SKM-1 treated with dmso at 0.1 percent for 144 hours (cell line): ENCODE data around the gene IL36RN.
"Not testable (repeated sequence)": the region's sequence is repeated elsewhere in the genome, so short reads cannot be mapped to it uniquely, and the experiment has no call there.

ENCODE experiments used
- DNase-seq: peaks from one replicate; lab custom pipeline; 2025; ENCODE audit not compliant: unreplicated experiment; lab: John Stamatoyannopoulos, UW

IL36RN gene

DNA sequence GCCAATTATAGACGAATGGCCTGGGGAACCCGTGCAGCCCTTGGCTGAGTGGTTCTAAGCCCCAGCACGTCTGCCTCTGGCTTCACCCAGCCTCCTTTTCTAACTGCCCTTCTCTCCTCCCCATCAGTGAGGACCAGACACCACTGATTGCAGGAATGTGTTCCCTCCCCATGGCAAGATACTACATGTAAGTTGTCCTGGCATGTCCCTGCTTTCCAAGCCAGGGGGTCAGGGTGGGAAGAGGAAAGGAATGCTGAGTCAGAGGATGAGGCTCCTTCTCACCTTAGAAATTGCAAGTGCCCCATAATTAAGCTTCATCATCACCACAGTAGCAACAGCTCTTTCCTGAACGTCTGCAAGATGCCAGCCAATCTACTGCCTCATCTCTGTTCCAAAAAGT lies 13.6 kb downstream of the IL36RN start:
- no peak for DNase-seq

DNA sequence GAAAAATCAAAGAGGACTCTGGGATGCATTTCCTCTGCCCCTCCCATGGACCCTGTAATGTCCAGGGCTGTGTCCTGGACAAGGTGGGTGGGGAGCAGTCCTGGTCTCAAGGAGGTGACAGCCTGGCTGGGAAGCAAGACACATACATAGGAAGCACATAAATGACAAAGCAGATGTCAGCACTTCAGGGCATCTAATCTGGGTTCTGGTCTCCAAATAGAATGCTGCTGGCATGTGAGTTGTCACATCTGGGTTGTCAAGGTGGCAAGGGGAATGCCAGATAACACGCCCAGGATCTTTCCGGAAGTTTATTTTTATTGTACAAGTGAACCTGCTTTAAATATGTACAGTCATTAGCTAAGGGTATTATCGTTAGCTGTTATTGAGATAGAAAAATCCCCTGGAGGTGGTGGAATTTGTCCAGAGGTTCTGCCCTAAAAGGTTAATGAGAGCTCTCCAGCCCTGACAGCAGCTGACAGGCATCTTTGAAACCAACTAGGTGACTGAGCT lies 14.4 kb downstream of the IL36RN start:
- no peak for DNase-seq

DNA sequence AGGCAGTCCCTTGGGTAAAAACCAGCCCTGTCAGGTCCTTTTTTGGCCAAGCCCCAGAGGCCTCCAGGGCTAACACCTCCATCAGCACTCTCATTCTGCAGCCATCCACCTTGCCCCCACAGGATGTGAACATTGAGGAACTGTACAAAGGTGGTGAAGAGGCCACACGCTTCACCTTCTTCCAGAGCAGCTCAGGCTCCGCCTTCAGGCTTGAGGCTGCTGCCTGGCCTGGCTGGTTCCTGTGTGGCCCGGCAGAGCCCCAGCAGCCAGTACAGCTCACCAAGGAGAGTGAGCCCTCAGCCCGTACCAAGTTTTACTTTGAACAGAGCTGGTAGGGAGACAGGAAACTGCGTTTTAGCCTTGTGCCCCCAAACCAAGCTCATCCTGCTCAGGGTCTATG lies 16.0 kb downstream of the IL36RN start:
- no peak for DNase-seq

DNA sequence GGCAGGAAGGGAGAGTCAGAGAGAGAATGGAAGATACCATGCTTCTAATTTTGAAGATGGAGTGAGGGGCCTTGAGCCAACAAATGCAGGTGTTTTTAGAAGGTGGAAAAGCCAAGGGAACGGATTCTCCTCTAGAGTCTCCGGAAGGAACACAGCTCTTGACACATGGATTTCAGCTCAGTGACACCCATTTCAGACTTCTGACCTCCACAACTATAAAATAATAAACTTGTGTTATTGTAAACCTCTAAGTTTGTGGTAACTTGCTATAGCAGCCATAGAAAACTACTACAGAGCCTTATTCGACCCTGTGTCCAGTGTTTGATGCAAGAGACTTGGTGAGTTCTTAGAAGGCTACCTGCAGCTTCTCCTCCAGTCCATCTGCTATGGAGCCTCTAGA lies 16.6 kb downstream of the IL36RN start:
- no peak for DNase-seq

DNA sequence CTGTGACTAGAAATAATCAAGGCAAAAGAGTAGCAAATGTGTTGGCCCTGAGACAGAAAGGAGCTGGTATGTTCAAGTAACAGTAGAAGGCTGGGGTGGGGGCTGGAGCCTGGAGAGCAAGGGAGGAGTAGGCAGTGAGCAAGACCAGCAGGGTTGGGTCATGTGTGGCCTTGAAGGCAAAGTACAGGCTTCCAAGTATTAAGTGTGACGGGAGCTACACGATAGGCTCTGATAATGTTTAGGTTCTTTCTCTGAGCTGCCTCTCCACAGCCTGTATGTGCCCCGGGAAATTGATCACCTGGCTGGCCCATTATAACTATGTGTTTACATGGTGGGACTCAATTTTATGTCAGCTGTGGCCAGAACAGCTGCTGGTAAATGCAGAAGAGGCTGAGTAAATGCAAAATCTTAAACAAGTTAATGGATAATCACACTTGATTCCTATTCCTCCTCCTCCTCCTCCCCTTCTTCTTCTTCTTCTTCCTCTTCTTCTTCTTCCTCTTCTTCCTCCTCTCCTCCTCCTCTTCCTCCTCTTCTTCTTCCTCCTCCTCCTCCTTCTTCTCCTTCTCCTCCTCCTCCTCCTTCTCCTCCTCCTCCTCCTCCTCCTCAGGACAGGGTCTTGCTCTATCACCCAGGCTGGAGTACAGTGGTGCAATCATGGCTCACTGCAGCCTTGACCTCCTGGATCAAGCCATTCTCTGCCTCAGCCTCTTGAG lies 18.1 kb downstream of the IL36RN start:
- no peak for DNase-seq

DNA sequence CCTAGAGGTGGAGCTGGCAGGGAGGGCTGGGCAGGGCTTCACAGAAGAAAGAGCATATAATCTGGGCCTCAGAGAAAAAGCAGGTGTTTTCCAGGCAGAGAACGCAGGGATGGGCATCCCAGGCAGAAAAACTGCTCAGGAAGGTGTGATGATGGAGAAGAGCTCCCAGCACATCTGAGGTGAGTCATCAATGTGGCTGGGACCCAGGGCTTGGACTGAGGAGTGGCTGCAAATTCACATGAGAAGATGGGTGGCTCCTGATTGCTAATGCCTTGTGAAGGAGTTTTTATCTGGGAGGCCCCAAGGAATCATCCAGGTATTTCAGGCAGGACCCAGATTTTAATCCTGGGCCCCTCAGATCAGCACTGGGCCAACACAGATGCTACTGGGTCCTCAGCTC lies 18.9 kb downstream of the IL36RN start:
- DNase-seq = no peak

DNA sequence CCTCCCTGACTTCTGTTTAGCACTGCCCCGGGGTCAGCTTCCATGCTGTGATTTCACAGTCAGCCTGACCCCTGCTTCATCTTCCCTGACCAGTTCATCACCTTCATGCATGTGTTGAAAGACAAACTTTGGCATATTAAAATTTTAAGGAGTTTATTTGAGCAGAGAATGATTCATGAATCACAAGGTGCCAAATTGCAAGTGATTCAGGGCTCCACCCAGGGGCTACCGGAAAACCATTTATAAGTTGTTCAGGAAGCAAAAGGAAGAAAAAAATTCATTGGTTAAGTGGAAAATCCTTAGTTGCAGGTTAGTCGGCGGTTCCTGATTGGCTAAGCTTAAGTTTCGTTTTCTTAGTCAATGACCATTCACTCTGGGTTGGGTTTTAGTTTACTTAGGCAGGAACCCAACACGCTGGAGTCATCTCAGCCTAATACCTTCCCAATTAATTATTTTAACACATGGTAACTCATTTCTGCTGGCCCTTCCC lies 19.4 kb downstream of the IL36RN start:
- no peak for DNase-seq

DNA sequence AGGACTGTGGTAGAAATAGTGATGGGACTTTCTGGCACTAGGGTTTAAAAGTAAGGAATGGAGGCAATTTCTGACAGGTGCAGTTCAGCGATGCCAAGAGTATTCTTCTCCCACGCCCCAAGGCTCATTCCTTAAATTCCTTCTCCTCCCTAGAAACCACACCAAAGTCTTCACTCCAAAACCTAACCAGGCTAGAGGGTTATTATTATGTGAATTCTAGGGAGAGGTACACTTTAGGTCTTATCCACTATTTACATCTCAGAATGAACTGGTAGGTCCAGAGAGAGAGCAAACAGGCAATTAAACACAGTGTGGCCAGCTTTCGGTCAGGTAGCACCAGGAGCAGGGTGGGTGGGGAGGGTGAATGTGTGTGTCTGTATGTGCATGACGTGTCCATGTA lies 20.1 kb downstream of the IL36RN start:
- no peak for DNase-seq

DNA sequence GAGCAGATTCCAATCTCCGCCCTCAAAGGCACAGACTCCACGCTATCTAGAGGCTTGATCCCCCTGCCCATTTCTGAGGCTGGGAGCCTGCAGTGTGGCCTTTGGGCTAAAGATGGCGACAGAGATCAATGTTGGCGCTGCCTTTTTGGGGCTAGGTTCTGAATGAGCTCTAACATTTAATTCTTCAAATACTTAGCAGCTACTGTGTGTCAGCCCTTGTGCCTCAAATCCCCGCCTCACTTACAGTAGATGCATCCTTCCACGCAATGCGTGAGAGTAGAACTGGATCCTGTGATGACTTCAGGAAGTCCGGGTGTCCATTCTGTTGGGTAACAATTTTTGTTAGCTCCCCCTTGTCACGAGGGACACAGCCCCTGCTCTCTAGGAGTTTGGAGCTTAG lies 21.1 kb downstream of the IL36RN start:
- no peak for DNase-seq

DNA sequence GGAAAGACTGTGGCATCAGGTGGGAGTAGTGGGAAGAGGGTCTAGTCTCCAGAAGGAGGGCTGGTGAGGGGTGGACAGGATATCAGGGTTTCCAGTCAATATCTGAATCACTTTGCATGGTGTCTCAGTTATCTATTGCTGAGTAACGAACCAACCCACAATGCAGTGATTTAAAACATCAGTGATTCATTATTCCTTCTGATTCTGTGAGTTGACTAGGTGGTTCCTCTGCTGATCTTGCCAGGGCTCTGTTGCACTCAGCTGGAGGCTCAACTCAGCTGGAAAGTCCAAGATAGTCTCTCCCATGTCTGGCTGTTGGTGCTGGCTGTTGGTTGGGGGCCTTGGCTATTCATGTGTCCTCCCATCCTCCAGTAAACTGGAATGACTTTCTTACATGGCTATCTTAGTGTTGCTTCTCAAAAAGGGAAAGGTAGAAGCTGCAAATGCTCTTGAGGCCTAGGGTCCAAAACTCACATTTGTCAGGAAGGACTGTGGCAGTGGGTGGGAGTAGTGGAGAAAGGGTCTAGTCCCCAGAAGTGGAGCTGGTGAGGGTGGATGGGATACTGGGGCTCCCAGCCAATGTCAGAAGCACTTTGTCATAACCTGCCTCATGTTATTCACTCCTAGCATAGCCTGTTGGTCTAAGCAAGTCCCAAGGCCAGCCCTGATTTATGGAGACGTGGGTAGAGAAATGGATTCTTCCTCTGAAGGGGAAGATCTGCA lies 22.7 kb downstream of the IL36RN start:
- DNase-seq = no peak

DNA sequence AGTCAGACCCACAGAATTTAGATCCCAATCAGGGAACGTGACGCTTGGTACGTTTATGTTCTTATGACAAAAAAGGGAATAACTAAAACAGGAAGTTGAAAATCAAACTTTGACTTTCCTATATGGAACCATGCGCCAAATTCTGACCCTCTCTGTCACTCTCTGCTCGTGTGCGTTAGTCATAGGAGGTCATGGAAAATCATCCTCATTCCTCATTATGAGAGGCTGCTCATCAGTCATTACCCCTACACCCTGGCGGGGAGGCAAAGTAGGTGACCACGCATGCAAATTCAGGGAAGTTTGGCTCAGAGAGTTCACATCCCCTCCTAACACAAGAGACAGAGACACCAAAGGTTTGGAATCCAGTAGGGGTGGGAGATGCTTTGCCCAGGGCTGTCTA lies 24.3 kb downstream of the IL36RN start:
- no peak for DNase-seq

DNA sequence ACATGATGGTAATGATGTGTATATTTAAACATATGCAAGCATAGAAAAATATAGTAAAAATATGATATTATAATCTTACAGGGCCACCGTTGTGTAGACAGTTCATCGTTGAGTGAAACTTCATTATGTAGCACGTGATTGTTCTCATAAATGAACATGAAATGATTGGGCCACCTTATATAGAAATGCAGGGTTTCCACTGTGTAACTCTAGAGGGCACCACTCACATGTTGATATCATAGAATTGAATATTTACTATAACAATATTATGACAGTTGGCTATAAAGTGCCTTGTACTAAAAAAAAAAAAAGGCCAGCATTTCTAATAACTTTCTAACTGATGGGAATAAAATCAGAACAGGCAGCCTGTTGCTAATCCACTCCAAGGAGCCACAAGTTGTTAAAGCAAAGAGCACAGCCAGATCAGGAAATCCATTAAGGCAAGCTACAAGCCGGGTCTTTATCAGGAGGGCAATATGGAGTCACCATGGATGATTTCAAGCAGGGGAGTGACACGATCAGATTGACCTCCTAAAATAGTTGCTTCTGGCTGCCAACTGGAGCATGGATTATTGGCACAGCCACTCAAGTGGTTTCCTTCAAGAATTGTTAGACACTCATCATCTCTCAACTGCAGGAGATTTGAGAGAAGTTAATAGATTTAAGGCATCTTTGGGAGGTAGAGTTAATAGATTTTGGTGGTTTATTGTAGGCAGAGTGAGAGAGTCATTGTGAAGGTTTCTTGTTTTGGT lies 25.4 kb downstream of the IL36RN start:
- DNase-seq = no peak

DNA sequence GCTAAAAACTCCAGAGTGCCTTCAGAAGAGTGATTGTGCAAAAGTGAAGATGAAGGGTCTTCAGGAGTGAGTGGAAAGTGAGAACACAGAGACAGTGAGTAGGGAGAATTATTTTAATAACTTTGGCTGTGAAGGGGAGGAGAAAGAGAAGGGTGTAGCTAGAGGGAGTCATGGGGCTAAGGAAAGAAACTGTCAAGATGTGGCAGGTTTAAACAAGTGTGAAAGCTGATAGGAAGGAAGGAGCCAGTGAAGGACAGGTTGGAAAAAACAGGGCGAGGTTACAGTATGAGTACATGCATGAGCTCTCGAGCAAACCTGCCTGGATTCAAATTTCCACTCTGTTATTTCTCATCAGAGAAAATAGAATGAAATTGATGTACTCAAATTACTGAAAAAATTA lies 26.5 kb downstream of the IL36RN start:
- no peak for DNase-seq

DNA sequence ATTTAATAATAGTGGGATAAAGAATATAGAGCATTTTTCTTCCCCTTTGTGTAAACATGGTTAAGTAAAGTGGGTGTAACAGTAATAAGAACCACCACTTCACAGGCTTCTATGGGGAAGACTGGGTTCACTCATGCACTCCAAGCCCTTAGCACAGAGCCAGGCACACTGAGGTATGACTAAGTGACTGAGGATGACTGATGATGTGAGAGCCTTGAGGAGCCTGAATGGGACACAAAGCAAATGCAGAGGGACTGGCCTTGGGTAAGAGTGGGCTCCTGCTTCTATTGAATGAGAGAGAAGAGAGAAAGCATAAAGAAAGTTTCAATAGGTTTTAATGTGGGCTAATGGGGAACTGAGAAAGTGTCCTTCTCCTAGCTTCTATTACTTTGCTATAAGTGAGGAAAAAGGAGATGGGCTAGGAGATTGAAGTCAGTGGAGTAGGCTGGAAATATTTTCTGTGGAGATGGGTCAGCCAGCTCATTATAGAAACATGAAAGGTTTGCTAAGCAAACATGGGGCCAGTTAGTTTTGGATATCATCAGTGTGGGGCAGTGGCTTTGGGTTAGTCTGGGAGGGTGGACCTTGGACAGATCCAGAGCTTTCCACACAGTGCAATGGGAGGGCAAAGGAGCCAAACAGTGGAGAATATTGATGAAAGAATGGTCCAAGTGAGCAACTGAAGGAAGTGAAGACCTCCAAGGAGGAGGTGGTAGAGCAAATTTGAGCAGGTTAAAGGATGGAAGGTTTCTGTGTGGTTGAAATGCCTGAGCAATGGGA lies 29.4 kb downstream of the IL36RN start:
- DNase-seq = no peak

DNA sequence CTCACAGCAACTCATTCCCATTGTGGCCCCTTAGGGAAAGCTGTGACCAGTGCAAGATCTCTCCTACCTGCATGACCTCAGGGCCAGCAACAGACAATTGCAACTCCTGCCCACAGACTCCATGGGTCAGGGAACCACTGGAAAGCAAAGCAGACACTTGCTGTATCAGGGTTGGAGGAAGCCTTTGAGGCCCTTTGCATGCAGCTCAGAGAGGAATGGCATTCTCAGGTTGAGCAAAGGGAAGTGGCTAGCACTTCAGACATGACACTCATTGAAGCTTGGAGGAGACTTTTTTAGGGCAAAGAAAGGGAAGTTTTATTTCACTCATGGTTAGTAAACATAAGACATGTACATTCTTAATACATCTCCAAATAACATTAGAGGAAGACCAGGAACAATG lies 30.9 kb downstream of the IL36RN start:
- peak; percentile 52 for DNase-seq

DNA sequence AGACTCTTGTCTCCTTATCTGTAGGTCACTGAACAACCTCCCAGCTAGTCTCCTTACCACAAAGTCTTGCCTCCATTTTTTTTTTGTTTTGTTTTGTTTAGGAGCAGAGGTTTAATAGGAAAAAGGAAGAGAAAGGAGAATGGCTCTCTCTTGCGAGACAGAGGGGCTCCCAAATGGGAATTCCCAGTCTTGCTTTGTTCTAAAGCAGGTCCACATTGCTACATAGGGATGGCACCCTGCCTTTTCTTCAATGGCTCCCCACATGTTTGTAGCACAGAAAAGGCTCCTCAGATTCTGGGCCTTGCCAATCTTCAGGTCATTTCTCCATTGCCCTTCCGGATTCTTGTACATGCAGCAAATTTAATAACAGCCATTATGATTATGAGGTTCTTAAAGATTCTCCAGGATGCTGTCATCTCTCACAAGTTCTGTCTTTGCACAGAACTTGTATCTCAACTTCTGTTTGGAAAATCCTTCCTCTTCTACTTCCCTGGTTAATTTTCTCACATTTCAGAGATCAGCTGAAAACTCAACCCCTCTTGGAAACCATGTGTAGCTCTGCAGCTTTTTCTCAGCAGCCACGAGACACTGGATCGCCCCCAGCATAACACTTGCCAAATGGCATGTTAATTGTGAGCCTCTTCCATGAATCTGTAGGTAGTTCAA lies 32.4 kb downstream of the IL36RN start:
- no peak for DNase-seq

DNA sequence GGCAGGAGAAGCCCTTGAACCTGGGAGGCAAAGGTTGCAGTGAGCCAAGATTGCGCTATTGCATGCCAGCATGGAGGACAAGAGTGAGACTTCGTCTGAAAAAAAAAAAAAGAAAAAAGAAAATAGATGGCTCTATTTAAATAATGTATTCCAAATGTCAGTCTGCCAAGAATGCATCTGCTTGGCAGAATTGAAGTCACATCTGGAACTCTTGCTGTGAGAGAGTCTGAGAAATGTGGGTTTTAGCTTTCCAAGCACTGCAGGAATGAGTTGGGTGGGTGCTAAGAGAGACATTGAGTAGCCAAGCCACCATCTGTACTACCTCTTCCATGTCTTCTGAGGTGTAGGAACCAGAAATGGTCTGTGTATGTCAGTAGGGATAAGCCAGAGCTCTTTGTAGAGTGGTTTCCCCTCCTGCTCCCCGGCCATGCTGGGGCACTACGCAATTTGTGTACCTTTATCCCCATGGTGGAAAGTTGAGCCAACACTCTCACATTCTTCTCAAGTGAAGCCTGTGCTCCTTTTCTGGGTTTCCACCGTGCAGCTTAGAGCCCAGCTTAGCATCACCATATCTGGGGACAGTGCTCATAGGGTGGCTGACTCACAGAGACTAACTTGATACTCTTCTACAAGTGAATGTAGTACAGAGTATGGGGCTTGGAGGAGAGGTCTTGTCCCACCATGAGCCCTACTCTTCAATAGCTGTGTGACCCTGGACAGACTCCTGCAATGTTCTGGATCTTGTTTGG lies 34.0 kb downstream of the IL36RN start:
- DNase-seq = no peak

DNA sequence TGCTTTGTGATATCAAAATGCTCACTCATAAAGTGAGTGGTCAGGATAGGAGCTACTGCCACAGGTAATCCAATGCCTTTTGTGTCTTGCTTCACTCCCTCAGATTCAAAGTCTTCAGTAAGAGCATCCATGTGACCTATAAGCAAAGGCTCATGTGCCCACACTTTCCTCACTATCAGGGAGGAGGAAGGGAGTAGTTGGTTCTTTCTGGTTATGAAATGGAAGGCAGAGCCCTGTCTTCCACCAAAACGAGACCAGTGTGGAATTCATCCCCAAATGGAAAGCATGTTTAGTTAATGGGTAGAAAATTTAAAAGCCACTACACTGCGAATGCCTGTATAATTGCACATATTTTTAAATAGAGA lies 34.6 kb downstream of the IL36RN start:
- no peak for DNase-seq

DNA sequence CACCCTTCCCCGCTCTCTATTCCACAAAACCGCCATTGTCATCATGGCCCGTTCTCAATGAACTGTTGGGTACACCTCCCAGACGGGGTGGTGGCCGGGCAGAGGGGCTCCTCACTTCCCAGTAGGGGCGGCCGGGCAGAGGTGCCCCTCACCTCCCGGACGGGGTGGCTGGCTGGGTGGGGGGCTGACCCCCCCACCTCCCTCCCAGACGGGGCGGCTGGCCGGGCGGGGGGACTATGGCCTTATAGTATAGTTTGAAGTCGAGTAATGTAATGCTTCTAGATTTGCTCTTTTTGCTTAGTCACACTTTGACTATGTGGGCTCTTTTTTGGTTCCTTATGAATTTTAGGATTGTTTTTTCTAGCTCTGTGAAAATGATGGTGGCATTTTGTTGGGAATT lies 37.3 kb downstream of the IL36RN start:
- not testable (repeated sequence) for DNase-seq
